ENCODE measurements around the gene PDE11A. TPM values are rescaled to one million over a fixed set of nuclear protein-coding genes. Genes with fewer than 3 reads are reported as not detected.

PDE11A gene
- total RNA-seq, 1 donor from 2014 or later = 2.2 TPM

- intact Hi-C loops (cut with DNase I) = loop anchor here (10.0 kb wide), 2 partner anchors 265 to 425 kb away; no protein-coding TSS in a partner anchor
- DNase-seq (no peak), ATAC-seq (ENCODE audit: poor library complexity) (no peak)
Measured at GRCh38 chr2:177759443-177759842, 313.1 kb downstream of the PDE11A start.

GRCh38 chr2:177758591-177759371 is 313.8 kb downstream of the PDE11A start:
- intact Hi-C loops (cut with DNase I) = loop anchor here (10.0 kb wide), 2 partner anchors 264 to 424 kb away; no protein-coding TSS in a partner anchor
- DNase-seq = no peak
- no peak for ATAC-seq (ENCODE audit: poor library complexity)

- DNase-seq = no peak
- intact Hi-C loops (cut with DNase I) = loop anchor here (10.0 kb wide), 2 partner anchors 262 to 422 kb away; no protein-coding TSS in a partner anchor
- ATAC-seq (ENCODE audit: poor library complexity) = no peak
Measured at GRCh38 chr2:177756336-177756735, 316.2 kb downstream of the PDE11A start.

- ATAC-seq (ENCODE audit: poor library complexity) (peak; percentile 64), DNase-seq (no peak)
- intact Hi-C loops (cut with DNase I) = loop anchor here (10.0 kb wide), 2 partner anchors 260 to 420 kb away; no protein-coding TSS in a partner anchor
Measured at GRCh38 chr2:177754492-177754873, 318.1 kb downstream of the PDE11A start.

GRCh38 chr2:177753682-177754491 is 318.7 kb downstream of the PDE11A start:
- intact Hi-C loops (cut with DNase I) = loop anchor here (10.0 kb wide), 2 partner anchors 259 to 419 kb away; no protein-coding TSS in a partner anchor

GRCh38 chr2:177748360-177748759 is 324.2 kb downstream of the PDE11A start:
- DNase-seq (no peak), ATAC-seq (ENCODE audit: poor library complexity) (no peak)
- intact Hi-C loops (cut with DNase I) = no loop called here

More at GRCh38 chr2:177753682-177754491, 318.7 kb downstream of the PDE11A start:
- ATAC-seq (ENCODE audit: poor library complexity) (peak; percentile 95), DNase-seq (peak; percentile 83)

GRCh38 chr2:177747384-177747783 is 325.2 kb downstream of the PDE11A start:
- ATAC-seq (ENCODE audit: poor library complexity) = no peak
- intact Hi-C loops (cut with DNase I) = no loop called here
- DNase-seq = no peak

- ATAC-seq (ENCODE audit: poor library complexity) (no peak), DNase-seq (no peak)
- intact Hi-C loops (cut with DNase I) = no loop called here
Measured at GRCh38 chr2:177746358-177746757, 326.2 kb downstream of the PDE11A start.

- DNase-seq (no peak), ATAC-seq (ENCODE audit: poor library complexity) (no peak)
- intact Hi-C loops (cut with DNase I) = no loop called here
Measured at GRCh38 chr2:177745531-177745930, 327.0 kb downstream of the PDE11A start.

- no peak for ATAC-seq (ENCODE audit: poor library complexity)
- DNase-seq = no peak
- intact Hi-C loops (cut with DNase I) = no loop called here
Measured at GRCh38 chr2:177742851-177743250, 329.7 kb downstream of the PDE11A start.

GRCh38 chr2:177741866-177742265 is 330.7 kb downstream of the PDE11A start:
- DNase-seq (no peak), ATAC-seq (ENCODE audit: poor library complexity) (no peak)
- intact Hi-C loops (cut with DNase I) = no loop called here

GRCh38 chr2:177740700-177741099 is 331.9 kb downstream of the PDE11A start:
- no peak for ATAC-seq (ENCODE audit: poor library complexity)
- DNase-seq = no peak
- intact Hi-C loops (cut with DNase I) = no loop called here

GRCh38 chr2:177738461-177739235 is 333.9 kb downstream of the PDE11A start:
- ATAC-seq (ENCODE audit: poor library complexity) = no peak
- DNase-seq = no peak
- intact Hi-C loops (cut with DNase I) = no loop called here

GRCh38 chr2:177735318-177735803 is 337.2 kb downstream of the PDE11A start:
- DNase-seq = no peak
- intact Hi-C loops (cut with DNase I) = no loop called here
- ATAC-seq (ENCODE audit: poor library complexity) = no peak

- intact Hi-C loops (cut with DNase I) = no loop called here
- ATAC-seq (ENCODE audit: poor library complexity) (no peak), DNase-seq (no peak)
Measured at GRCh38 chr2:177733322-177733855, 339.2 kb downstream of the PDE11A start.

- ATAC-seq (ENCODE audit: poor library complexity) = no peak
- intact Hi-C loops (cut with DNase I) = no loop called here
- no peak for DNase-seq
Measured at GRCh38 chr2:177731384-177731783, 341.2 kb downstream of the PDE11A start.

GRCh38 chr2:177730792-177731191 is 341.8 kb downstream of the PDE11A start:
- ATAC-seq (ENCODE audit: poor library complexity) (no peak), DNase-seq (no peak)
- intact Hi-C loops (cut with DNase I) = no loop called here

GRCh38 chr2:177730363-177730762 is 342.2 kb downstream of the PDE11A start:
- ATAC-seq (ENCODE audit: poor library complexity) (no peak), DNase-seq (no peak)
- intact Hi-C loops (cut with DNase I) = no loop called here
